ENCODE measurements around the gene SANBR. TPM values are rescaled to one million over a fixed set of nuclear protein-coding genes. Genes with fewer than 3 reads are reported as not detected.

SANBR gene
- total and polyA plus RNA-seq, 2 donors from 2014 or later, result 1.6 to 9.0 TPM

- Histone ChIP-seq H3K9ac (ENCODE audit: low read length in 3 of 3) (no peak overlapping the region), H3K4me1 (ENCODE audit: control insufficient read depth in 2 of 3, insufficient read depth in 2 of 3, low read depth in 1 of 3, low read length in 3 of 3) (no peaks in the 10 kb centered on the region), H3K9me3 (ENCODE audit: control insufficient read depth in 2 of 3, insufficient read depth in 1 of 3, low read length in 3 of 3) (no peaks in the 10 kb centered on the region), H3K27me3 (ENCODE audit: control insufficient read depth, insufficient read depth, low read length) (no peaks in the 10 kb centered on the region), H3K27ac (ENCODE audit: low read depth in 2 of 2, low read length in 2 of 2) (no peak overlapping the region), H3K36me3 (ENCODE audit: control insufficient read depth in 2 of 3, insufficient read depth in 3 of 3, low read length in 3 of 3) (no peaks in the 10 kb centered on the region), H3K4me3 (ENCODE audit: low read length in 3 of 3) (no peak overlapping the region)
- intact Hi-C loops (cut with DNase I), result no loop called here
- TF ChIP-seq CTCF (IDR thresholded peaks at IDR 0.05; ENCODE audit: borderline replicate concordance, extremely low read depth, insufficient read depth), result no peak
- no peak for DNase-seq
- no peak for FAIRE-seq
Observed at GRCh38 chr2:61074100-61074499, 8.4 kb downstream of the SANBR start.

- H3K9me3 ChIP-seq (ENCODE audit: control insufficient read depth in 2 of 3, insufficient read depth in 1 of 3, low read length in 3 of 3), result no peaks in the 10 kb centered on the region
- no peak for DNase-seq
- H3K9ac ChIP-seq (ENCODE audit: low read length in 3 of 3), result no peak overlapping the region
- no peak for TF ChIP-seq CTCF (IDR thresholded peaks at IDR 0.05; ENCODE audit: borderline replicate concordance, extremely low read depth, insufficient read depth)
- no peak overlapping the region for H3K4me3 ChIP-seq (ENCODE audit: low read length in 3 of 3)
- H3K4me1 ChIP-seq (ENCODE audit: control insufficient read depth in 2 of 3, insufficient read depth in 2 of 3, low read depth in 1 of 3, low read length in 3 of 3), result no peaks in the 10 kb centered on the region
- no peaks in the 10 kb centered on the region for H3K36me3 ChIP-seq (ENCODE audit: control insufficient read depth in 2 of 3, insufficient read depth in 3 of 3, low read length in 3 of 3)
- no peaks in the 10 kb centered on the region for H3K27me3 ChIP-seq (ENCODE audit: control insufficient read depth, insufficient read depth, low read length)
- H3K27ac ChIP-seq (ENCODE audit: low read depth in 2 of 2, low read length in 2 of 2), result no peak overlapping the region
- no peak for FAIRE-seq
- intact Hi-C loops (cut with DNase I), result no loop called here
Observed at GRCh38 chr2:61085883-61086282, 20.2 kb downstream of the SANBR start.

DNA sequence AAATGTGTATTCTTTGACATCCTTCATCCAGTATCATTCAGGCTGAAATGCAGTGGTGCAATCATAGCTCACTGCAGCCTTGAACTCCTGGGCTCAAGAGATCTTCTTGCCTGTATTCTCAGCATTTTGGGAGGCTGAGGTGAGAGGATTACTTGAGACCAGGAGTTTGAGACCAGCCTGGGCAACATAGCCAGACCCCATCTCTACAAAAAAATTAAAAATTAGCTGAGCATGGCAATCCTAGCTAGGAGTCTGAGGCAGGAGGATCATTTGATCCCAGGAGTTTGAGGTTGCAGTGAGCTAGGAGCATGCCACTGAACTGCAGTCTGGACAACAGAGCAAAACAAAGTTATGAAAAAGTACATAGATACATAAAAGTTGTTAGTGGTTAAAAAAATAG, 24.1 kb downstream of the SANBR start:
- H3K9me3 ChIP-seq (ENCODE audit: control insufficient read depth in 2 of 3, insufficient read depth in 1 of 3, low read length in 3 of 3), result no peaks in the 10 kb centered on the region
- TF ChIP-seq CTCF (IDR thresholded peaks at IDR 0.05; ENCODE audit: borderline replicate concordance, extremely low read depth, insufficient read depth), result no peak
- no peak for DNase-seq
- no peak overlapping the region for H3K27ac ChIP-seq (ENCODE audit: low read depth in 2 of 2, low read length in 2 of 2)
- H3K4me3 ChIP-seq (ENCODE audit: low read length in 3 of 3), result no peak overlapping the region
- no peak for FAIRE-seq
- no peak overlapping the region for H3K9ac ChIP-seq (ENCODE audit: low read length in 3 of 3)
- H3K36me3 ChIP-seq (ENCODE audit: control insufficient read depth in 2 of 3, insufficient read depth in 3 of 3, low read length in 3 of 3), result no peaks in the 10 kb centered on the region
- H3K27me3 ChIP-seq (ENCODE audit: control insufficient read depth, insufficient read depth, low read length), result no peaks in the 10 kb centered on the region
- intact Hi-C loops (cut with DNase I), result no loop called here
- no peaks in the 10 kb centered on the region for H3K4me1 ChIP-seq (ENCODE audit: control insufficient read depth in 2 of 3, insufficient read depth in 2 of 3, low read depth in 1 of 3, low read length in 3 of 3)

DNA sequence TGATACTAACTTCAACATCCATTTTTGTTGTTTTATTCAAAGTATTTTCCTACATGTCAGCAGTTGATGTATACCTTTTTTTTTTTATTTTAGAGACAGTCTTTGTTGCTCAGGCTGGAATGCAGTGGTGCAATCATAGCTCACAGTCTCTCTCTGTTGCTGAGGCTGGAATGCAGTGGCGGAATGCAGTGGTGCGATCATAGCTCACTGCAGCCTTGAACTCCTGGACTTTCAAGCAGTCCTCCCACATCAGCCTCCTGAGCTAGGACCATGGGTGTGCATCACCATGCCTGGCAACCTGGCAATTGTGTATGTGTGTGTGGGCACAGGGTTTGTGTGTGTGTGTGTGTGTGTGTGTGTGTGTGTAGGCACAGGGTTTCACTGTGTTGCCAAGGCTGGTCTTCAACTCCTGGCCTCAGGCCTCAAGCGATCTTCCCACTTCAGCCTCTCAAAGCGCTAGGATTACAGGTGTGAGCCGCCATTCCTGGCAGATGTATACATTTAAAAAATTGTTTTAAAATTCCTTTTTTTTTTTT, 24.8 kb downstream of the SANBR start:
- Histone ChIP-seq H3K4me1 (ENCODE audit: control insufficient read depth in 2 of 3, insufficient read depth in 2 of 3, low read depth in 1 of 3, low read length in 3 of 3) (no peaks in the 10 kb centered on the region), H3K27me3 (ENCODE audit: control insufficient read depth, insufficient read depth, low read length) (no peaks in the 10 kb centered on the region), H3K36me3 (ENCODE audit: control insufficient read depth in 2 of 3, insufficient read depth in 3 of 3, low read length in 3 of 3) (no peaks in the 10 kb centered on the region), H3K9ac (ENCODE audit: low read length in 3 of 3) (no peak overlapping the region), H3K4me3 (ENCODE audit: low read length in 3 of 3) (no peak overlapping the region), H3K9me3 (ENCODE audit: control insufficient read depth in 2 of 3, insufficient read depth in 1 of 3, low read length in 3 of 3) (no peaks in the 10 kb centered on the region), H3K27ac (ENCODE audit: low read depth in 2 of 2, low read length in 2 of 2) (no peak overlapping the region)
- DNase-seq, result no peak
- no peak for TF ChIP-seq CTCF (IDR thresholded peaks at IDR 0.05; ENCODE audit: borderline replicate concordance, extremely low read depth, insufficient read depth)
- intact Hi-C loops (cut with DNase I), result no loop called here
- FAIRE-seq, result no peak

All from kidney (tissue), 14 donors.